ENCODE data around the gene SHROOM2. TPM values are rescaled to one million over a fixed set of nuclear protein-coding genes. Genes with fewer than 3 reads are reported as not detected.

The SHROOM2 gene
- total and polyA plus RNA-seq, 4 donors: 3.0 to 15.5 (median 5.0) TPM

- Histone ChIP-seq H3K36me3 (ENCODE audit: control insufficient read depth in 4 of 4, insufficient read depth in 4 of 4, low read length in 4 of 4) (no peaks in the 10 kb centered on the region), H3K4me3 (peak overlapping the region; percentile 37), H3K9me3 (ENCODE audit: control insufficient read depth in 4 of 4, insufficient read depth in 3 of 4, low read length in 3 of 4) (peaks cover 0 to 7% (median 0%) of the 10 kb centered on the region in 4 donors), H3K27ac (ENCODE audit: low read depth in 1 of 2, low read length in 1 of 2) (no peak overlapping the region), H3K27me3 (ENCODE audit: control insufficient read depth in 3 of 3, insufficient read depth in 3 of 3, low read length in 2 of 3) (peaks cover 12 to 17% (median 12%) of the 10 kb centered on the region in 3 donors), H3K4me1 (ENCODE audit: control insufficient read depth in 5 of 5, insufficient read depth in 5 of 5, low read length in 5 of 5) (peaks cover 0 to 26% (median 7%) of the 10 kb centered on the region in 5 donors), H3K9ac (ENCODE audit: insufficient read depth in 1 of 2, low read length in 2 of 2) (no peak overlapping the region)
- DNase-seq (peak in 1 of 3 donors; percentile 18), ATAC-seq (ENCODE audit: insufficient read depth, low FRiP score) (no peak)
- 8 to 15% methylated on average over 37 to 58 of the region's 58 CpGs for WGBS, 2 donors
- no peak for TF ChIP-seq CTCF (IDR thresholded peaks at IDR 0.05; ENCODE audit: control extremely low read depth, extremely low read depth)
Observed at GRCh38 chrX:9785254-9785943, 830 bp upstream of the SHROOM2 start.

- 3 to 7% methylated on average over 18 to 45 of the region's 45 CpGs for WGBS, 2 donors
- no peak for ATAC-seq (ENCODE audit: insufficient read depth, low FRiP score)
- peaks cover 12 to 17% (median 12%) of the 10 kb centered on the region in 3 donors for H3K27me3 ChIP-seq (ENCODE audit: control insufficient read depth in 3 of 3, insufficient read depth in 3 of 3, low read length in 2 of 3)
- TF ChIP-seq CTCF (IDR thresholded peaks at IDR 0.05; ENCODE audit: control extremely low read depth, extremely low read depth): no peak
- H3K27ac ChIP-seq (ENCODE audit: low read depth in 1 of 2, low read length in 1 of 2): peak overlapping the region in 1 of 2 donors; percentile 68
- H3K36me3 ChIP-seq (ENCODE audit: control insufficient read depth in 4 of 4, insufficient read depth in 4 of 4, low read length in 4 of 4): no peaks in the 10 kb centered on the region
- peak overlapping the region; percentile 65 for H3K4me3 ChIP-seq
- DNase-seq: peak; percentile 33 to 47 (median 35)
- peak overlapping the region in 1 of 2 donors; percentile 42 for H3K9ac ChIP-seq (ENCODE audit: insufficient read depth in 1 of 2, low read length in 2 of 2)
- peaks cover 0 to 7% (median 0%) of the 10 kb centered on the region in 4 donors for H3K9me3 ChIP-seq (ENCODE audit: control insufficient read depth in 4 of 4, insufficient read depth in 3 of 4, low read length in 3 of 4)
- H3K4me1 ChIP-seq (ENCODE audit: control insufficient read depth in 5 of 5, insufficient read depth in 5 of 5, low read length in 5 of 5): peaks cover 0 to 32% (median 7%) of the 10 kb centered on the region in 5 donors
Observed at GRCh38 chrX:9786798-9787635, 788 bp downstream of the SHROOM2 start.

GRCh38 chrX:9788911-9789310 lies 2.7 kb downstream of the SHROOM2 start:
- peaks cover 0 to 32% (median 7%) of the 10 kb centered on the region in 5 donors for H3K4me1 ChIP-seq (ENCODE audit: control insufficient read depth in 5 of 5, insufficient read depth in 5 of 5, low read length in 5 of 5)
- ATAC-seq (ENCODE audit: insufficient read depth, low FRiP score): peak; percentile 39
- no peak overlapping the region for H3K9ac ChIP-seq (ENCODE audit: insufficient read depth in 1 of 2, low read length in 2 of 2)
- H3K27ac ChIP-seq (ENCODE audit: low read depth in 1 of 2, low read length in 1 of 2): peak overlapping the region in 1 of 2 donors; percentile 19
- DNase-seq: peak; percentile 31 to 66 (median 60)
- no peak for TF ChIP-seq CTCF (IDR thresholded peaks at IDR 0.05; ENCODE audit: control extremely low read depth, extremely low read depth)
- peaks cover 0 to 7% (median 0%) of the 10 kb centered on the region in 4 donors for H3K9me3 ChIP-seq (ENCODE audit: control insufficient read depth in 4 of 4, insufficient read depth in 3 of 4, low read length in 3 of 4)
- H3K4me3 ChIP-seq: no peak overlapping the region
- 10 to 32% methylated on average over 2 of the region's 2 CpGs for WGBS, 2 donors
- H3K27me3 ChIP-seq (ENCODE audit: control insufficient read depth in 3 of 3, insufficient read depth in 3 of 3, low read length in 2 of 3): peaks cover 12 to 17% (median 12%) of the 10 kb centered on the region in 3 donors
- no peaks in the 10 kb centered on the region for H3K36me3 ChIP-seq (ENCODE audit: control insufficient read depth in 4 of 4, insufficient read depth in 4 of 4, low read length in 4 of 4)
